Stromal cell of bone marrow (primary cell): ENCODE measurements around the gene GSTM1.
"Not testable (repeated sequence)": the region's sequence is repeated elsewhere in the genome, so short reads cannot be mapped to it uniquely, and the experiment has no call there.

ENCODE experiments used
- DNase-seq: peaks from one replicate; pipeline ENCODE4 v3.0.0-alpha.2; 2012; ENCODE audit warnings: low read depth

The GSTM1 gene

GRCh38 chr1:109702940-109703339 lies 15.3 kb downstream of the GSTM1 start:
- not testable (repeated sequence) for DNase-seq

- no peak for DNase-seq
Observed at GRCh38 chr1:109704173-109704572, 16.6 kb downstream of the GSTM1 start.

- no peak for DNase-seq
Observed at GRCh38 chr1:109705411-109705810, 17.8 kb downstream of the GSTM1 start.

GRCh38 chr1:109708949-109709348 lies 21.3 kb downstream of the GSTM1 start:
- not testable (repeated sequence) for DNase-seq

GRCh38 chr1:109709822-109710221 lies 22.2 kb downstream of the GSTM1 start:
- not testable (repeated sequence) for DNase-seq

GRCh38 chr1:109711593-109712320 lies 24.1 kb downstream of the GSTM1 start, which contains the start of gene GSTM5:
Gene GSTM5 (plus strand): TSS chr1:109712251. CDS start chr1:109712313, 62 bp downstream.
- DNase-seq = not testable (repeated sequence)

GRCh38 chr1:109712321-109712864 lies 24.8 kb downstream of the GSTM1 start:
- no peak for DNase-seq

- no peak for DNase-seq
Observed at GRCh38 chr1:109713636-109714035, 26.0 kb downstream of the GSTM1 start.

GRCh38 chr1:109714661-109715372 lies 27.2 kb downstream of the GSTM1 start:
- no peak for DNase-seq

- DNase-seq = no peak
Observed at GRCh38 chr1:109716121-109716520, 28.5 kb downstream of the GSTM1 start.

GRCh38 chr1:109716570-109717090 lies 29.0 kb downstream of the GSTM1 start:
- no peak for DNase-seq

- DNase-seq = no peak
Observed at GRCh38 chr1:109717729-109718128, 30.1 kb downstream of the GSTM1 start.

GRCh38 chr1:109718495-109718894 lies 30.9 kb downstream of the GSTM1 start:
- DNase-seq = no peak

- DNase-seq = peak; percentile 12
Observed at GRCh38 chr1:109719337-109719837, 31.8 kb downstream of the GSTM1 start.

GRCh38 chr1:109721042-109721441 lies 33.4 kb downstream of the GSTM1 start:
- no peak for DNase-seq

- DNase-seq = no peak
Observed at GRCh38 chr1:109721971-109722370, 34.4 kb downstream of the GSTM1 start.

GRCh38 chr1:109722908-109723691 lies 35.5 kb downstream of the GSTM1 start:
- DNase-seq = no peak

- no peak for DNase-seq
Observed at GRCh38 chr1:109724933-109725332, 37.3 kb downstream of the GSTM1 start.

GRCh38 chr1:109725510-109725909 lies 37.9 kb downstream of the GSTM1 start:
- no peak for DNase-seq

GRCh38 chr1:109726007-109726406 lies 38.4 kb downstream of the GSTM1 start:
- DNase-seq = no peak

- DNase-seq = no peak
Observed at GRCh38 chr1:109726728-109727373, 39.2 kb downstream of the GSTM1 start.
